Activated CD8-positive, alpha-beta memory T cell treated with anti-CD3 and anti-CD28 coated beads for 4 hours (primary cell): ENCODE measurements around the gene GCK.
A peak's percentile ranks its signal among the peaks of the same experiment; 100 is the strongest.
"Not testable (repeated sequence)": the region's sequence is repeated elsewhere in the genome, so short reads cannot be mapped to it uniquely, and the experiment has no call there.

Source experiments
- DNase-seq, 2 donors: peaks; one replicate each; pipeline ENCODE4 v3.0.0-alpha.2; 2020; ENCODE audit warnings: low read depth in 2 of 2

GCK gene

DNA sequence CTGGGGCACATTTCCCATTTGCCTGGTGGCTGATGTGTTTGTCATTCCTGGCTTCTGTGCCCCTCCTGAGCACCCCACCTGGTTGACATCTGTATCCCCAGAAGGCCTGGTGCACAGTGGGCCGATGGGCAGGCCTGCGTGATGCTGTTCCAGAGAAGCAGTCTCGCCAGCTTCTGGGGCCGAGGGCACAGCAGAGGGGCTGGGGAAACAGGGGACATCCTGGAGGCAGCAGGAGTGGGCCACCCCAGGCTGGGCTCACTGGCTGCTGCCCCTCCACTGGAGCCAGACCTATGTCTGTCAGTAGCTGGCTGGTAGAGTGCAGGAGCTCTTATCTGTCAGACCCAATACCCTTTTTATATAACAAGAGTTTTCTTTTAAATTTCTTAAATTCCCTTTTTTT lies 47.2 kb downstream of the GCK start:
- no peak for DNase-seq

DNA sequence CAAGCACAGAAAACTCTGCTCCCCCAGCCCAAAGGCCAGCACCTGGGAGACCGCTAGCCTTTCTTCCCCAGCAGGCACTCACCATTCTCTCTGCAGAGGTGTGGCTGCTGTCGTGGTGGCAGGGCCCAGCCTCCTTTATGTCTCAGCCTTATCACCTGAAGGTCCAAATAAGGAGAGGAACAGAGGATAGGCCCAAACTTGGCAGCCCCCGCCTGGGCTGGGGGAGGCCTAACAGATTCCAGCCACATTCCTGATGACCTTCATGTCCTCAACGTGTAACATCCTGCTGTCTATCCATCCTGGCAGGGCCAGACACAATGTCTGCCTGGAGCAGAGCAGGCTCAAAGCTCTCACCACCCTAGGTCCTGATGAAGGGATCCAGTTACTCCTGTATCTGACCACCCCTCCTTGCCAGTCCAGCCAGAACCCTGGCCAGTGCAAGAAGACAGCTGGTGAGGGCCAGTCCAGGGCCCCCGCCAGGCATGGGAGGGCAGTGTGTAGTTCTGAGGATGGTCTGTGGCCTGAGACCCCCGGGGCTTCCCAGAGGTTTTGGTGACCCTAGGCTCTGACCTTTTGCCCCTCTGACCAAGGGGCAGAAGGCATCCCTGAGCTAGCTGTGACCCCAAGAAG lies 47.9 kb downstream of the GCK start, which contains the start of gene MYL7:
TSS of gene MYL7 (minus strand) at position 112 of the 630 bp plus-strand sequence. CDS start at position 85, 27 bp downstream.
- no peak for DNase-seq

GRCh38 chr7:44140341-44140740 lies 48.9 kb downstream of the GCK start:
- DNase-seq: no peak

DNA sequence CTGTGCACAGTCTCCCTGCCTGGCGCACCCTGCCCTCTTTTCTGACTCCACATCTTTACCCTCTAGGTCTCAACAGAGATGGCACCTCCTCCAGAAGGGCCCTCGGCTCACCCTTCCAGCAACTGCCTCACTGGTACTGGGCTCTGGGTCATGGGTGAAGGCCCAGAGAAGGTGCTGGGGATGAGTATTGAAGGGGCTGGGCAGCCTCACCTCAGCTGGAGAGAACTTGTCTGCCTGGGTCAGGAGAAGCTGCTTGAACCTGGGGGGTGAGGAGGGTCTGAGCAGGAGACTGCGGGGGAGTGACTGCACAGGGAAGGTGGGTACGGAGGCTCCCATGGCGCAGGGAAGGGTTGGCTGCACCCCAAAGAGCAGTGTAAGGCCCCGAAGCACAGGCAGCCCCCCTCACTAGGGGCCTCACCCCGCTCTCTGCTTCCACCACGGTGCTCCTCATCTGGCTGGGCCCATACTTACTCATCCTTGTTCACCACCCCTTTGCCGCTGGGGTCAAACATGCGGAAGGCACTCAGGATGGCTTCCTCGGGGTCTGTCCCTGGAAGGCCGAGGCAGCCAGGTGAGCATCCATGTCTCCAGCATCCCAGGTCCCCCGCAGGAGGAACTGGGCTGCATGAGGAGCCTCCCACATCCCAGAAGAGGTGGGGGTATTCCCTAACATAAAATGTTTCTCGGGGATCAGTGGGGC lies 49.8 kb downstream of the GCK start:
- no peak for DNase-seq

DNA sequence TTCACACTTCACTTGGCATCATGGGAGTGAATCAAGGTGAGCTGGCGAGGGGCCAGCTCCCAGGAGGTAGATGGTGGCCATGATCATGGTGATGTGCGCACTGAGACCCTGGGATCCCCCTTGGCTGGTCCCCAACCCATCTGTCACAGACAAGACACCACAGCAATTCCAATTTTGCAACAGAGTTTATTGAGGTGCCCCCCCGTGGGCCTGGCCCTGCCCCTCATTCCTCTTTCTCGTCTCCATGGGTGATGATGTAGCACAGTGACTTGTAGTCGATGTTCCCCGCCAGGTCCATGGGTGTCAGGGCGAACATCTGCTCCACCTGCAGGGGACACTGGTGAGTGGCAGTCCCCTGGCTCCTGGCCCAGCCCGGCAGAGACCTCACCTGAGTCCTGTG lies 50.5 kb downstream of the GCK start:
- no peak for DNase-seq

- DNase-seq: no peak
Observed at GRCh38 chr7:44136731-44137130, 52.5 kb downstream of the GCK start.

- DNase-seq: no peak
Observed at GRCh38 chr7:44134943-44135628, 54.2 kb downstream of the GCK start.

- no peak for DNase-seq
Observed at GRCh38 chr7:44133295-44133694, 55.9 kb downstream of the GCK start.

- no peak for DNase-seq
Observed at GRCh38 chr7:44132039-44132438, 57.2 kb downstream of the GCK start.

DNA sequence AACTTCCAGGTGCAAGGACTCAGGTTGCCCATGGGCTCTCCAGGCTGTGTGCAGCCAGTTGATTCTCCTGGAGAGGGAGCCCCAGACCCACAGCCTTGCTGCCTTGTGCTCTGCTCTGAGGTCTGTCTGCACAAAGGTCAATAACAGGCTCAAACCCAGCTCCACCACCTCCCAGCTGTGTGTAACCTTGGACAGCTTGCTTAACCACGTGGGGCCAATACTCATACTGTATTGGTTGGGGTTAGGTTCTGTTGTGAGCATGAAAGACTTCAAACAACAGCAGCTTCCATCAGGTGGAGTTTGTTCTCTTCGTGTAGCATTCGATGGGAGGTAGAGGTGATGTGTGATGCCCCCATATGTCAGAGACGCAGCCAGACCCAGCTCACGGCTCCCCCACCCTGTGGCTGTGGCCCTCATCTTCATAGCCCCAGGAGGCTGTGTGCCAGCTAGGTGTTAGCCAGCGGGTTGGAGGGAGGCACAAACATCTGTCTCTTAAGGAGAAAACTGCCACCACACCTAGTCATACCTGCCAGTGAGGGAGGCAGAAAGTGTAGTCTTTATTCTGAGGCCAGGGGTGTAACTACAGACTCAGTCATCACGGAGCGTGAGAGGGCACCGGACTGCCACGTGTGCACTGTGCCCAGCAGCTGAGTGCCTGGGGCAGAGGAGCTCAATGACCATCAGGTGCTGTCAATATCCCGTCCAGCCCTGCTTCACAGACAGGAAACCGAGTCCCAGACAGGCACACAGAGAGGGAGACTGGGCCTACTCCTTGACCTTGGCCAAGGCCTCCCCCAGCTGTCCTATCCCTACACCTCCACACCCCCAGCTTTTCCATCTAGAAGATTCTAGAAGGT lies 57.8 kb downstream of the GCK start:
- no peak for DNase-seq

- no peak for DNase-seq
Observed at GRCh38 chr7:44128721-44129582, 60.3 kb downstream of the GCK start.

- DNase-seq: no peak
Observed at GRCh38 chr7:44127161-44127560, 62.1 kb downstream of the GCK start.

DNA sequence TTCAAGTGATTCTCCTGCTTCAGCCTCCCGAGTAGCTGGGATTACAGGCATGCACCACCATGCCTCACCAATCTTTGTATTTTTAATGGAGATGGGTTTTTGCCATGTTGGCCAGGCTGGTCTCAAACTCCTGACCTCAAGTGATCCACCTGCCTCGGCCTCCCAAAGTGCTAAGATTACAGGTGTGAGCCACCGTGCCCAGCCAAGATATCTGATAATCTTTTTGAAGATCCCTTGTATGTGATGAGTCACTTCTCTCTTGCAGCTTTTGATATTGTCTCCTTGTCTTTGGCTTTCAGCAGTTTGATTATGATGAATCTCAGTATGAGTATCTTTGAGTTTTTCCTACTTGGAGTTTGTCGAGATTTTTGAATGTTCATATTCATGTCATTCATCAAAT lies 62.7 kb downstream of the GCK start:
- not testable (repeated sequence) for DNase-seq

- DNase-seq: no peak
Observed at GRCh38 chr7:44124822-44125202, 64.4 kb downstream of the GCK start.

GRCh38 chr7:44123190-44124003 lies 65.8 kb downstream of the GCK start, which contains the start of gene POLD2:
Gene POLD2, minus strand, starts transcription at chr7:44123548. Its CDS starts 1,495 bp downstream, at chr7:44122053.
- DNase-seq: peak; percentile 95 to 96

GRCh38 chr7:44122529-44122928 lies 66.7 kb downstream of the GCK start:
- no peak for DNase-seq

GRCh38 chr7:44121761-44122420 lies 67.3 kb downstream of the GCK start:
- DNase-seq: no peak

DNA sequence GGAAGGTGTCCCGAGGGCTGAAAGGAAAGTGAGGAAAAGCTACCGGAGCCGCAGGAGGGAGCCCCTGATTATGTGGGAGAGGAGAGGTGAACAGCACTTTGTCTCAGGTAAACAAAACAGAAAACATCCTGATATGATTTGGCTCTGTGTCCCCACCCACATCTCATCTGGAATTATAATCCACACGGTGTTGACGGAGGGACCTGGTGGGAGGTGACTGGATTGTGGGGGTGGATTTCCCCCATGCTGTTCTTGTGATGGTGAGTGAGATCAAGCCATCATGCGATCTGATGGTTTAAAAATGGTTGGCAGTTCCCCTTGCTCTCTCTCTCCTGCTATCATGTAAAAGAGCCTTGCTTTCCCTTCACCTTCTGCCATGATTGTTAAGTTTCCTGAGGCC lies 68.8 kb downstream of the GCK start:
- DNase-seq: no peak

GRCh38 chr7:44119829-44120380 lies 69.3 kb downstream of the GCK start:
- no peak for DNase-seq
